HepG2 (cell line): Measurements from ENCODE around the gene ACACB. TPM values are rescaled to one million over a fixed set of nuclear protein-coding genes. Genes with fewer than 3 reads are reported as not detected.

Experiments used
- ADNP ChIP-seq: sonication (generic); formaldehyde crosslinking; IDR thresholded peaks from 2 replicates; pipeline ENCODE4 v1.4.0; 2020; ENCODE audit warnings: missing genetic modification reagents
- CC2D1A ChIP-seq: sonication (generic); formaldehyde crosslinking; IDR thresholded peaks from 2 replicates; pipeline ENCODE4 v1.8.1; 2023; ENCODE audit warnings: mild to moderate bottlenecking, missing genetic modification reagents
- KDM4B ChIP-seq: sonication (generic); formaldehyde crosslinking; IDR thresholded peaks from 2 replicates; pipeline ENCODE4 v1.4.0; 2020; ENCODE audit warnings: missing genetic modification reagents
- MED8 ChIP-seq: sonication (generic); formaldehyde crosslinking; IDR thresholded peaks from 2 replicates; pipeline ENCODE4 v1.8.1; 2023; ENCODE audit warnings: mild to moderate bottlenecking, missing genetic modification reagents; ENCODE audit not compliant: insufficient replicate concordance
- PAWR ChIP-seq: sonication (generic); formaldehyde crosslinking; IDR thresholded peaks from 2 replicates; pipeline ENCODE4 v1.4.0; 2020; ENCODE audit warnings: missing genetic modification reagents, mild to moderate bottlenecking, borderline replicate concordance
- PAX8 ChIP-seq: sonication (generic); formaldehyde crosslinking; IDR thresholded peaks from 2 replicates; pipeline ENCODE4 v1.8.0; 2022; ENCODE audit warnings: mild to moderate bottlenecking, missing genetic modification reagents, borderline replicate concordance
- RERE ChIP-seq: IDR thresholded peaks from 2 replicates; pipeline ENCODE4 v1.6.1; 2016; ENCODE audit warnings: low read depth, missing genetic modification reagents, missing compliant biosample characterization
- SRSF4 ChIP-seq: fragments of 200-400 bp; formaldehyde crosslinking; IDR thresholded peaks from one replicate; pipeline ENCODE4 v1.6.1; 2018; ENCODE audit warnings: mild to moderate bottlenecking, low read depth, low read length, moderate library complexity; ENCODE audit not compliant: poor library complexity, severe bottlenecking
- SYNCRIP ChIP-seq: fragments of 200-400 bp; formaldehyde crosslinking; IDR thresholded peaks from 2 replicates; pipeline ENCODE4 v1.6.1; 2018; ENCODE audit warnings: mild to moderate bottlenecking, low read depth, low read length; ENCODE audit not compliant: insufficient read depth
- TERF1 ChIP-seq: sonication (generic); formaldehyde crosslinking; IDR thresholded peaks from 2 replicates; pipeline ENCODE4 v1.8.0; 2022; ENCODE audit warnings: mild to moderate bottlenecking, missing genetic modification reagents, moderate library complexity
- ZBTB26 ChIP-seq: IDR thresholded peaks from 2 replicates; pipeline ENCODE4 v1.6.1; 2016; ENCODE audit warnings: missing compliant biosample characterization, missing genetic modification reagents, borderline replicate concordance
- ZC3H4 ChIP-seq: sonication (generic); formaldehyde crosslinking; IDR thresholded peaks from 2 replicates; pipeline ENCODE4 v1.4.0; 2020; ENCODE audit warnings: missing genetic modification reagents, borderline replicate concordance
- ZHX1 ChIP-seq: sonication (generic); formaldehyde crosslinking; IDR thresholded peaks from 2 replicates; pipeline ENCODE4 v1.8.1; 2022; ENCODE audit warnings: low read depth, mild to moderate bottlenecking, missing genetic modification reagents
- ZNF296 ChIP-seq: sonication (generic); formaldehyde crosslinking; conservative IDR thresholded peaks from 2 replicates; pipeline ENCODE4 v1.5.0; 2020; ENCODE audit warnings: mild to moderate bottlenecking, missing genetic modification reagents
- ZNF484 ChIP-seq: sonication (generic); formaldehyde crosslinking; IDR thresholded peaks from 2 replicates; pipeline ENCODE4 v1.5.1; 2020; ENCODE audit warnings: mild to moderate bottlenecking, low read depth, missing genetic modification reagents, borderline replicate concordance
- ZNF563 ChIP-seq: sonication (generic); formaldehyde crosslinking; IDR thresholded peaks from 2 replicates; pipeline ENCODE4 v1.8.0; 2022; ENCODE audit warnings: mild to moderate bottlenecking, moderate library complexity, missing genetic modification reagents
- ZNF564 ChIP-seq: sonication (generic); formaldehyde crosslinking; IDR thresholded peaks from 2 replicates; pipeline ENCODE4 v1.8.1; 2023; ENCODE audit warnings: mild to moderate bottlenecking, missing genetic modification reagents
- ZNF792 ChIP-seq: IDR thresholded peaks from 2 replicates; pipeline ENCODE4 v1.6.1; 2016
- ZSCAN31 ChIP-seq: sonication (generic); formaldehyde crosslinking; IDR thresholded peaks from 2 replicates; pipeline ENCODE4 v1.5.0; 2020; ENCODE audit warnings: low read depth, mild to moderate bottlenecking, missing genetic modification reagents
- polyA plus RNA-seq, 8 experiments: library from polyadenylated mRNA; depleted of rRNA in 3 of 8; stranded (reverse) in 7 of 8; unstranded in 1 of 8; fragments of >200 nt; fragmentation: Illumina TruSeq in 4 of 8; extraction: Trizol in 4 of 8; gene quantifications; 2 replicates each; pipeline versions ENCODE4 v1.2.1 to v1.2.3, GENCODE V29; 2011 to 2016; ENCODE audit warnings: low read depth in 4 of 8, missing spikeins in 1 of 8, mixed read lengths in 1 of 8; ENCODE audit not compliant: insufficient read depth in 1 of 8
- total RNA-seq, 5 experiments: library from RNA; depleted of rRNA; stranded (reverse); fragments of >200 nt; fragmentation: Illumina TruSeq; extraction: Trizol; gene quantifications; 2 replicates each; pipeline ENCODE4 v1.2.3, GENCODE V29; 2016; ENCODE audit warnings: low read depth in 1 of 5

The ACACB gene
- total and polyA plus RNA-seq, 2 of the 13 experiments (the other 11 are each of a cell fraction or from before 2014, with no cell fraction given) = 6.2 to 8.6 TPM

GRCh38 chr12:109110988-109111495 lies 5.3 kb upstream of the ACACB start (continued):
- peak; percentile 83; the same call in 1 of the 2 replicates for TF ChIP-seq ZHX1 (CRISPR knock-in tag)
- TF ChIP-seq ZSCAN31 = no peak
- TF ChIP-seq ZBTB26 (CRISPR knock-in tag) = peak; percentile 63; the same call in 1 of the 2 replicates
- no peak for TF ChIP-seq SRSF4
- peak; percentile 60 for TF ChIP-seq ZNF792 (CRISPR knock-in tag)
- no peak; the same call in 1 of the 2 replicates for TF ChIP-seq KDM4B (CRISPR knock-in tag)
- TF ChIP-seq MED8 (CRISPR knock-in tag) = no peak
- TF ChIP-seq PAWR (CRISPR knock-in tag) = no peak
- no peak for TF ChIP-seq CC2D1A (CRISPR knock-in tag)
- TF ChIP-seq ZC3H4 = no peak
- TF ChIP-seq ZNF564 = peak; percentile 91; the same call in 1 of the 2 replicates
- TF ChIP-seq RERE (CRISPR knock-in tag) = no peak
- 0 out of 2 replicates have a peak, but pooled peaks have one; percentile 50 for TF ChIP-seq ZNF563
- no peak for TF ChIP-seq PAX8 (CRISPR knock-in tag)
- no peak for TF ChIP-seq TERF1 (CRISPR knock-in tag)
- no peak for TF ChIP-seq ZNF296 (CRISPR knock-in tag)
- no peak for TF ChIP-seq ZNF484 (CRISPR knock-in tag)
- no peak for TF ChIP-seq SYNCRIP
- TF ChIP-seq ADNP (CRISPR knock-in tag) = no peak
